Regular cardiac myocyte (primary cell): ENCODE measurements around the gene LMX1A. TPM values are rescaled to one million over a fixed set of nuclear protein-coding genes. Genes with fewer than 3 reads are reported as not detected.

Experiments used
- total RNA-seq: library from RNA; depleted of rRNA; stranded (reverse); fragments of >200 nt; gene quantifications from 2 replicates; pipeline ENCODE4 v1.2.3, GENCODE V29; 2014

The LMX1A gene
- not detected in 2 replicates for total RNA-seq

GRCh38 chr1:165355977-165356811, at the start of gene LMX1A:
Gene LMX1A (minus strand): TSS chr1:165356715. CDS start chr1:165355559, 1,156 bp downstream.

Other genes starting within 250 kb of the LMX1A start
- not detected in 2 replicates for gene RXRG, start 88.4 kb upstream of the LMX1A start, total RNA-seq
- not detected in 2 replicates for gene LRRC52, start 187.3 kb upstream of the LMX1A start, total RNA-seq